ENCODE data around the gene STPG3. TPM values are rescaled to one million over a fixed set of nuclear protein-coding genes. Genes with fewer than 3 reads are reported as not detected.

STPG3 gene
- total RNA-seq, 4 donors from 2014 or later: not detected

- DNase-seq: no peak
- TF ChIP-seq POLR2A (IDR thresholded peaks at IDR 0.05) (no peak), CTCF (IDR thresholded peaks at IDR 0.05) (no peak)
- H3K36me3 ChIP-seq: peaks cover 0 to 33% (median 0%) of the 10 kb centered on the region in 3 donors
- intact Hi-C loops (cut with DNase I): no loop called here
- peaks cover 15 to 39% (median 16%) of the 10 kb centered on the region in 3 donors for H3K4me1 ChIP-seq
- H3K4me3 ChIP-seq: no peak overlapping the region
- no peaks in the 10 kb centered on the region for H3K27me3 ChIP-seq
- WGBS, 2 donors: 61% methylated on average over 4 of the region's 22 CpGs; no CpG with 5 or more reads in 1 of the 2 donors
- no peaks in the 10 kb centered on the region for H3K9me3 ChIP-seq
- H3K27ac ChIP-seq: no peak overlapping the region
Observed at GRCh38 chr9:137215196-137215986, 35.7 kb upstream of the STPG3 start.

GRCh38 chr9:137216188-137216965 lies 34.7 kb upstream of the STPG3 start:
- peaks cover 16 to 49% (median 17%) of the 10 kb centered on the region in 3 donors for H3K4me1 ChIP-seq
- H3K36me3 ChIP-seq: peaks cover 0 to 29% (median 0%) of the 10 kb centered on the region in 3 donors
- 70 to 96% methylated on average over 2 to 9 of the region's 30 CpGs for WGBS, 2 donors
- no peaks in the 10 kb centered on the region for H3K9me3 ChIP-seq
- peak overlapping the region in 1 of 4 donors; percentile 51 for H3K4me3 ChIP-seq
- TF ChIP-seq POLR2A (IDR thresholded peaks at IDR 0.05) (no peak), CTCF (IDR thresholded peaks at IDR 0.05) (no peak)
- DNase-seq: no peak
- intact Hi-C loops (cut with DNase I): no loop called here
- no peaks in the 10 kb centered on the region for H3K27me3 ChIP-seq
- peak overlapping the region; percentile 83 to 92 (median 90) for H3K27ac ChIP-seq

GRCh38 chr9:137217276-137218211 lies 33.5 kb upstream of the STPG3 start:
- peak overlapping the region; percentile 83 to 92 (median 90) for H3K27ac ChIP-seq
- peaks cover 0 to 29% (median 0%) of the 10 kb centered on the region in 3 donors for H3K36me3 ChIP-seq
- H3K27me3 ChIP-seq: no peaks in the 10 kb centered on the region
- TF ChIP-seq POLR2A (IDR thresholded peaks at IDR 0.05): peak in 2 of 4 donors; percentile 50 to 70
- TF ChIP-seq CTCF (IDR thresholded peaks at IDR 0.05): peak in 2 of 6 experiments; percentile 11 to 15
- intact Hi-C loops (cut with DNase I): no loop called here
- no peak for DNase-seq
- H3K4me1 ChIP-seq: peaks cover 22 to 57% (median 25%) of the 10 kb centered on the region in 3 donors
- no peaks in the 10 kb centered on the region for H3K9me3 ChIP-seq
- H3K4me3 ChIP-seq: peak overlapping the region; percentile 37 to 66 (median 50)
- WGBS, 2 donors: 49% methylated on average over 9 of the region's 36 CpGs; no CpG with 5 or more reads in 1 of the 2 donors

GRCh38 chr9:137218212-137218753 lies 32.8 kb upstream of the STPG3 start:
- Histone ChIP-seq H3K9me3 (no peaks in the 10 kb centered on the region), H3K4me1 (peaks cover 28 to 64% (median 31%) of the 10 kb centered on the region in 3 donors), H3K27me3 (no peaks in the 10 kb centered on the region), H3K4me3 (peak overlapping the region; percentile 37 to 66 (median 50)), H3K36me3 (peaks cover 0 to 29% (median 0%) of the 10 kb centered on the region in 3 donors), H3K27ac (peak overlapping the region; percentile 83 to 92 (median 90))
- DNase-seq: no peak
- TF ChIP-seq CTCF (IDR thresholded peaks at IDR 0.05) (no peak), POLR2A (IDR thresholded peaks at IDR 0.05) (no peak)
- intact Hi-C loops (cut with DNase I): no loop called here
- 67% methylated on average over 2 of the region's 30 CpGs; no CpG with 5 or more reads in 1 of the 2 donors for WGBS, 2 donors
